Right ventricle myocardium inferior (tissue), 1 donor: ENCODE results near the gene NAP1L1. TPM values are rescaled to one million over a fixed set of nuclear protein-coding genes. Genes with fewer than 3 reads are reported as not detected.

Experiments used
- ATAC-seq: fragments of 200-7000 bp; cut with Tn5 transposase; one replicate; pipeline ENCODE4 v1.9.1; 2020; ENCODE audit warnings: mild to moderate bottlenecking, moderate library complexity
- DNase-seq: peaks from one replicate; pipeline ENCODE4 v3.0.0; 2021; ENCODE audit errors: missing footprints
- intact Hi-C: fragments of 100-400 bp; cut with DNase I; formaldehyde crosslinking; loops from one replicate; pipeline ENCODE4 v1.11.0; 2022
- total RNA-seq: library from RNA; stranded (reverse); fragmentation: NEBNext Ultra II Directional; extraction: Animal tissue kit (Norgen Biotek cat#: 25700); gene quantifications from one replicate; pipeline ENCODE4 v1.2.1, GENCODE V29; 2021
- donor health status: DM: no; HTN: yes; CAD: no; lungs with severe emphysema.

NAP1L1 gene
- total RNA-seq, 1 donor from 2014 or later = 267 TPM

DNA sequence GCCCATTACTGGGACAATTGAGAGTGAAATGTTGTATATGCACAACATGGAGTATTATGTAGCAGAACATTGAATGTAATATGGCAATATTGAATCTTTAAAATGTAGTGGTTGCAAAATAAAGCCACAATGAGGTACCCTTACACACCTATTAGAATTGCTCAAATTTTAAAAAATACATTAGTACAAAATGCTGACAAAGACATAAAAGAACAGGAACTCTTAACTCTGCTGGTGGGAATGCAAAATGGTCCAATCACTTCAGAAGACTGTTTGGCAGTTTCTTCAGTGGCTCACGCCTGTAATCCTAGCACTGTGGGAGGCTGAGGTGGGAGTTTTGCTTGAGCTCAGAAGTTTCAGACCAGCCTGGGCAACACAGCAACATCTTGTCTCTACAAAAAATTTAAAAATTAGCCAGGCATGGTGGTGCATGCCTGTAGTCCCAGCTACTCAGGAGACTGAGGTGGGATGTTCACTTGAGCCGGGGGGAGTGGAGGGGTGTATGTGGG is 6.8 kb upstream of the NAP1L1 start:
- no peak for DNase-seq
- intact Hi-C loops = no loop called here
- ATAC-seq = no peak

DNA sequence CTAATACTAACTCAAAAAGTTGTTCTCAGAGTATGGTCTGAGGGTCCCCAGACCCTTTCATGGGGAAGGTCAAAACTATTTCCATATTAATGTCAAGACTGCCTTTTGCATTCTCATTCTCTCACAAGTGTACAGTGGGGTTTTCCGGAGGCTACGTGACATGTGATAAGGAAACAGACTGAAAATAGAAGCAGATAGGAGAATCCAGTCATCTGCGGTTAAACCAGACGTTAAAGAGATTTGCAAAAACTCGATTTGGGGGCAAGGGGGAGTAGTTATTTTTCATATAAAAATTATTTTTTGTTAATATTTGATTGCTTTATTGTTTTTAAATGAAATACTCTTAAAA is 1.0 kb upstream of the NAP1L1 start:
- intact Hi-C loops = loop anchor here (2.0 kb wide), 2 partner anchors 263 to 473 kb away; partner anchors contain the start of genes BBS10 and OSBPL8
- ATAC-seq (no peak), DNase-seq (no peak)

- DNase-seq (peak; percentile 92), ATAC-seq (peak; percentile 89)
- intact Hi-C loops = loop anchor here (2.0 to 5.0 kb wide), 3 partner anchors 72 to 474 kb away; partner anchors contain the start of genes BBS10 and OSBPL8
Observed at GRCh38 chr12:76084863-76085519, 506 bp upstream of the NAP1L1 start.

DNA sequence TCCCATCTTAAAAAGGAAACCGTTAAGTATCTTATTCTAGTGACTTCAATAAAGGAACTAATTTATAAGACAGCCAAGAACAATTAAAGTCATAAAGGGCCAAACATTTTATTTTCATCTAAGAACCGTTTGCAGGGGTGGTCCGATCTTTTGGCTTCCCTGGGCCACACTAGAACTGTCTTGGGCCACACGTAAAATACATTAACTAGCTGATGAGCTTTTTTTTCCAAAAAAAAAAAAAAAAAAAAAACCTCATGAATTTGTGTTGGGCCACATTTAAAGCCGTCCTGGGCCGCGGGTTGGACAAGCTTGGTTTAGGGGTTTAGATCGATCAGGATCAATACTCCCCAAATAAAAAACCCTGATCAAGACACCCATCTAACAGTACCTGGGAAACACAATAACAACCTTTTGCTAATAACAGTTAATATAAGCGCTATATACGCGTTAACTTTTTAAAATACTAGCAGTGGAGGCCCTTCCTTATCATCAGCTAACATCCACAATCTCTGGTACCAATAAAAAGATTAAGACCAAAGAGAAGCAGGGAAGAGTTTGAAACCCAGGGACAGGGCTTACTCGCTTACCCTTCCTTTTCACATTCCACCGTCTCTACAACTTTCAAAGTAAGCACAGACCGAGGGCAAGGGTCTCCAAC is 1.1 kb downstream of the NAP1L1 start:
- DNase-seq (no peak), ATAC-seq (no peak)
- intact Hi-C loops = loop anchor here (5.0 kb wide), 1 partner anchor 74 kb away; no protein-coding TSS in a partner anchor

DNA sequence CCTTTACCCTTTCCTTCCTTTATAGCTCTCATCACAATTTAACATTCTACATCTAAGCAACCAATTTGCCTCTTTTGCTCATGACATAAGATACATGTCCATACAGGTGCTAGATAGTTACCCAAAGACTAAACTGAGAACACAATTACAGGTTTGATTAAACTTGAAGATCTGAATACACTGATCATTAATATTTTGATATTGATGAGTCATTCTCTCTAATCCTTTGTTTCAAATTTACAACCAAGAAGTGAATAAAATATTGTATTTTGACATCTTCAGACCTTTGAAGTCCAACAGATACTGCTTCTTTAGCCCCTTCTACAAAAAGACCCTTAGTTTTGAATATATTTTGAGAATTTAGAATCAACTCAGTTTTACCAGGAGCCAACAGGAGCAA is 2.6 kb downstream of the NAP1L1 start:
- no peak for ATAC-seq
- DNase-seq = no peak
- intact Hi-C loops = loop anchor here (5.0 kb wide), 1 partner anchor 75 kb away; no protein-coding TSS in a partner anchor

- no peak for ATAC-seq
- no peak for DNase-seq
- intact Hi-C loops = loop anchor here (5.0 kb wide), 1 partner anchor 76 kb away; no protein-coding TSS in a partner anchor
Observed at GRCh38 chr12:76080729-76081415, 3.6 kb downstream of the NAP1L1 start.

DNA sequence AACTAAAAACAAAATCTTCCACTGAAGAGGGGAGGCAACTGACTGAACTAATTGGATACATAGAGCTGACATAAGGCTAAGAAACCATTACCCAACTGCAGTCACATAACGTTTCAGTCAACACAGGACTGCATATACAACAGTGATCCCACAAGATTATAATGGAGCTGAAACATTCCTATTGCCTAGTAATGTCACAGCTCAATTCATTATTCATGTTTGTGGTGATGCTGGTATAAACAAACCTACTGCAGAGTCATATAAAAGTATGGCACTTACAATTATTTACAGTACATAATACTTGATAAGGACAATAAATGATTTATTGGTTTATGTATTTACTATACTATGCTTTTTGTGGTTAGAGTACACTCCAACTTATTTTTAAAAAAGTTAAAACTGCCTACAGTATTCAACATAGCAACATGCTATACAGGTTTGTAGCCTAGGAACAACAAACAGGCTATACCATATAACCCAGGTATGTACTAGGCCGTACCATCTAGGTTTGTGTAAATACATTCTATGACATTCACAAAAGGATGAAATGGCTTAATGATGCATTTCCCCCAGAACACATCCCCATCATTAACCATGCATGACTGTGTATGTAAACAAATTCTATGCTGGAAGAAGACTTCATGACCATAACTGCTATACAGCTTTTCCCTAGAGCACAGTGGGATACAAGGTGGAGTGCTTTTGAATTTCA is 4.3 kb downstream of the NAP1L1 start:
- no peak for DNase-seq
- no peak for ATAC-seq
- intact Hi-C loops = loop anchor here (5.0 kb wide), 1 partner anchor 77 kb away; no protein-coding TSS in a partner anchor

DNA sequence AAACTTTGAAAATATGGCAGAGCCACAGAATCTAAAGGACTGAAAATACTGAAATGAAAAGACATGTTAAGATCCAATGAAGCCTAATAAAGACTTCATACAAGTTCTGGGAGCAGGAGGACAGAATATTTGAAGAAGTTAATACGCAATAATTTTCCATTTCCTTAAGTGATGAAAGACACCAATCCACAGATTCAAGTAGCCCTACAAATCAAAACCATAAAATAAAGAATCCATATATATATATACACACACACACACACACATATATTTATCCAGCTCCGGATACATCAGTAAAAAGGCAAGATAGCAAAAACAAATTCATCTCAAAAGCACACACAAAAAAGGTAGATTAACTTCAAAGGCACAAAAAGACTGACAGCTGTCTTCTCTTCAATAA is 5.7 kb downstream of the NAP1L1 start:
- no peak for ATAC-seq
- no peak for DNase-seq
- intact Hi-C loops = loop anchor here (10.0 kb wide), 1 partner anchor 684 kb away; the partner anchor contains the start of gene GLIPR1L2

GRCh38 chr12:76075448-76075847 is 9.0 kb downstream of the NAP1L1 start:
- ATAC-seq (no peak), DNase-seq (no peak)
- intact Hi-C loops = loop anchor here (10.0 kb wide), 1 partner anchor 681 kb away; the partner anchor contains the start of gene GLIPR1L2

DNA sequence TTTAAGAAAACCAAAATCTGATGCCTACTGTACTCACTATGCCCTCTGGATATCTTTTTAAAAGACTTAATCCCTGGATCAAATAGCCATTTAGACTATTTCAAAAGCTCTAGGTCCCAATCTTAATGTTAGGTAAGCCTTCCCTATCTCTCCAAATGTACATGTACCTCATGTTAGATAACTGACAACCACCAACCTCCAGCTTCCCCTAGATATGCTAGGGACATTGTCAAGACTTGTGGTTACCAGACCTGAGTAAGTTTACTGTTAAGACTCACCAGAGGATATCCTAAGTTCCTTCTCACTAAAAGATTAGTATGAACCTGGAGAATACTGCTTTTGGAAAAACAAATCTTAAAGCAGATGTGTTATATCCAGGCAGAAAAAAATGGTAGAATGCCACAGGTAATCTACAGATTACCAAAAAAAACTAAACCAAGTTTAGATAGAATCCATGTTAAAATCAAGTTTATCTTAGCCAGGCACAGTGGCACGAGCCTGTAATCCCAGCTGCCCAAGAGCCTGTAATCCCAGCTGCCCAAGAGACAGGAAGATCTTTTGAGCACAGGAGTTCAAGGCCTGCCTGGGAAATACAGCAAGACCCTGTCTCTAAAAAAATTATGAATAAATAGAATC is 9.7 kb downstream of the NAP1L1 start:
- no peak for DNase-seq
- no peak for ATAC-seq
- intact Hi-C loops = loop anchor here (10.0 kb wide), 1 partner anchor 680 kb away; the partner anchor contains the start of gene GLIPR1L2

- DNase-seq (no peak), ATAC-seq (no peak)
- intact Hi-C loops = loop anchor here (10.0 kb wide), 1 partner anchor 679 kb away; the partner anchor contains the start of gene GLIPR1L2
Observed at GRCh38 chr12:76073561-76073960, 10.9 kb downstream of the NAP1L1 start.

DNA sequence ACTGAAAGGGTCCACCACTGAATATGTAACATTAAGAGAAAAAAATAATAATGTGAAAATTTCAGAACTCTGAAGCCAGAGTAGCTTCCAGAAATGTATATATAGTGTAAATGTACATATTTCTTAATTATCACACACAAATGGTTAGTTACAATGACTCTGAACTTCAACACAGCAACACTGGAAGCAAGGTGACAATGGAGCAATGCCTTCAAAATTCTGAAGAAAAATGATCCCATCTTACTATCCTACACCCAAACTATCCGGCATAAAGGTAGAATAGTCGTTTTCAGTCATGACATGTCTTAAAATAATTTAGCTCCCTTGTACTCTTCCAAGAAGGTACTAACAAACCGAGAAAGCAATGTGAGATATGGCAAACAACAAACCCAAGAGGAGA is 11.9 kb downstream of the NAP1L1 start:
- intact Hi-C loops = loop anchor here (10.0 kb wide), 1 partner anchor 678 kb away; the partner anchor contains the start of gene GLIPR1L2

DNA sequence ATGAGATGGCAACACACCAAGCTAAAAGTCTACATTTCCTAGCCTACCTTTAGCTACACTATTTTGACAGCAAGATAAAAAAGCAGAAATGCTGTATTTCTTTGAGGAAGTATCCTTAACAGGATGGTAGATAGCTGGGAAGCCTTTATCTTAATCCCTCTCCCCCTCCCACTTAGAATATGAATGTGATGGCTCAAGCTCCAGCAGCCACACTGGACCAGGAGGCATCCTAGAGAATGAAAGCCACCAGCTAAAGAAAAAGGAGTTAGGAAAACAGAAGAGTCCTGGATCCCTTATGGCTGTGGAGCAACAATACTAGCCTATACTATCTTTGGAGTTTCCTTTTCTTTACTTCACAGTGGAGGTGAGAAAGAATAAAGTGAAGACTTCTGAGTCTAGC is 15.1 kb downstream of the NAP1L1 start:
- intact Hi-C loops = no loop called here
- DNase-seq = no peak
- ATAC-seq = no peak

More for the DNA sequence above, 11.9 kb downstream of the NAP1L1 start:
- no peak for DNase-seq
- no peak for ATAC-seq

- no peak for ATAC-seq
- intact Hi-C loops = no loop called here
- no peak for DNase-seq
Observed at GRCh38 chr12:76065917-76066316, 18.6 kb downstream of the NAP1L1 start.

DNA sequence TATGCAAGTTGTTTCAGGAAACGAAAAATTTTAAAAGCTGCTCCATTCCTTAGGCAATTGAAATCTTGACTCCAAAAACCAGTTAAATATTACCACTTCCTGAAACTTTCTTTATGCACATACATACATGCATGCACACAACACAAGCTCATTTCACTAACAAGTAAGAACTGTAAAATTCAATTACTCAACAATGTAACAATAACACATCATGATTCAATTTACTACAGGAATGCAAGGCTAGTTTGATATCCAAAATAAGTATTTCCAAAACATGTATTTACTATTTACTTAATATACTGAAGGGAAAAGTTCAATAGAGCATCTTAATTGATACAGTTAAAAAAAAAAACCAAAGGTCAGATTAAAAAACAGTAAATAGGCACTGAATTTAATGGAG is 19.6 kb downstream of the NAP1L1 start:
- intact Hi-C loops = no loop called here
- no peak for DNase-seq
- ATAC-seq = no peak

- DNase-seq (no peak), ATAC-seq (no peak)
- intact Hi-C loops = no loop called here
Observed at GRCh38 chr12:76060111-76060510, 24.4 kb downstream of the NAP1L1 start.

DNA sequence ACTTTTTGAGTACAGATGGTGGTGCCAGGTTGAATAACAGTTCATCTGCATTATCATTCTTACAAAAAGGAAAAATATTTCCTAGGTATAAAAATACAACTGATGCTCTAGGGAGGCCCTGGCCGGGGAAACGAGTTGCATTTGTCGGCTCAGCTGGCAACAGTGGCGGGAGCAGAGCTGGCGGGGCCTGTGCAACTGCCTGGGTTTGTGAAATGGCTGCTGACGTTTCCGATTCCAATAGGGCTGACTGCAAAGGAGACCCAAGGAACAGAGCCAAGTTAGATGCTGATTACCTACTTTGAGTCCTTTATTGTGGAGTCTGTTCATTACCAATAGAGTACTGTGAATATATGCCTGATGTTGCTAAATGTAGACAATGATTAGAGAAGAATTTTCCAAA is 27.2 kb downstream of the NAP1L1 start:
- ATAC-seq (no peak), DNase-seq (no peak)
- intact Hi-C loops = no loop called here

GRCh38 chr12:76055393-76055792 is 29.1 kb downstream of the NAP1L1 start:
- ATAC-seq = no peak
- intact Hi-C loops = no loop called here
- no peak for DNase-seq
